IPS-NIHi7 (cell line): ENCODE measurements around the gene LYL1.

Experiments
- DNase-seq: peaks from one replicate; pipeline ENCODE4 v3.0.0; 2012; ENCODE audit warnings: mixed read lengths; ENCODE audit errors: extremely low spot score

Gene LYL1

DNA sequence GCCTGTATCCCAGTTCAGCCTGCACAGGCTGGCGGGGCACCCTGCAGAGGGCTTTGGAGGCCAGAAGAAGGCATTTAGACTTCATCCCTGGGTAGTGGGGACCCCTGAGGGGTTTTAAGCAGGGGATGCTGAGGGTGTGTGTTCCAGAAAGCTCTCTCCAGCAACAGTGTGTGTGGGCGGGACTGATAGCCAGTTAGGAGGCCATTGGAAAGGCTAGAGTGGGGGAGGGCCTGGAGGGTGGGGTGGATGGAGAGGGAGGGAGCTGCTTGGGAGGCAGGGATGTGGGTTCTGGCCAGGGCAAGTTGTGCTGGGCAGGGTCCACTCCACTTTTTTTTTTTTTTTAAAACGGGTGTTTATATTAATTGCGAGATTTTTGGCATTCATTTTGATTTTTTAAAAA, 28.3 kb downstream of the LYL1 start:
- DNase-seq: no peak

DNA sequence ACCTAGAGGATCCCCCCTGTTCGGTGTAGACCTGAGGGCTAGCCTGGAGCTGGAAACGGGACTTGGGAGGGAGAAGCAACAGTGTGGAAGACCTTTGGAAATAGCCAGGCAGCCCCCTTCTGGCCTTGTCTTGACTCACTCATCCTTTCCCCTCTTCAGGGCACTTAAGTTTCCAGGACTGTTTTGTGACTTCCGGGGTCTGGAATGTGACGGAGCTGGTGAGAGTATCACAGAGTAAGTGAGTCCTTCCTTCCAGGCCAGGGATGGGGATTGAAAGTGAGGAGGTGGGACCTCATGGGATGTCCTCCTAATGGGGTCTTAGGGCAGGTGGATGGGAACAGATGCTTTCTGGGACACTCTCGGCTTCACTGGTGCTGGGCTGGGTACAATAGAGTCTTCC, 29.4 kb downstream of the LYL1 start:
- no peak for DNase-seq

DNA sequence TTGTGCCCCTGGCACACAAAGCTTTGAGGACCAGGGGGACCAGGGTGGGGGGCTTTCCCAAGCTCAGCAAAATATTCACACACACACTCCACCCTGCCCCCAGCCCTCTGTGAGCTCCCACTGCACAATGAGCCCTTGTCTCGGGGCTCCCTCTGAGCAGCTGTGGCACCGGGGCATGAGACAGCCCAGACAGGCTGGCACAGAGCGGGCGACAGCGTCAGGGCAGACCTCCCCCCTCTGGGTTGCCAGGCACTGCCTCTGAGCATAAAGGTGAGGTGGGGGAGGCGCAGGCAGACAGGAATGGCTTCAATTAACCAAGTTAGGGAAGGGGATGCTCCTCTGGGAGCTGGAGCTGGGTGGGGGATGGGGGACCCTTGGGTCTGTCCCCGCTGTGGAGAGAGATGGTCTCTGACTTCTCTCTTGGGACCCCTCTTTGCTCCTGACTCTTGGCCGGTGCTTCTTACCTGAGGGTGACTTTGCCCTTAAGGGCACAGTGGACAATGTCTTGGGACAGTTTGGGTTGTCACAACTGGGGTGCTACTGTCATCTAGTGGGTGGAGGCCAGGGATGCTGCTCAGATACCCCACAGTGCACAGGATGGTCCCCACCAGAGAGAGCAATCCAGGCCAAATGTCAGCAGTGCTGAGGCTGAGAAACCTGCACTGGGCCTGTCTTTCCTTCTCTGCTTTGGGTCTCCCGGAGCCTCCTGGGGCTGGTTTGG, 30.3 kb downstream of the LYL1 start:
- DNase-seq: no peak

DNA sequence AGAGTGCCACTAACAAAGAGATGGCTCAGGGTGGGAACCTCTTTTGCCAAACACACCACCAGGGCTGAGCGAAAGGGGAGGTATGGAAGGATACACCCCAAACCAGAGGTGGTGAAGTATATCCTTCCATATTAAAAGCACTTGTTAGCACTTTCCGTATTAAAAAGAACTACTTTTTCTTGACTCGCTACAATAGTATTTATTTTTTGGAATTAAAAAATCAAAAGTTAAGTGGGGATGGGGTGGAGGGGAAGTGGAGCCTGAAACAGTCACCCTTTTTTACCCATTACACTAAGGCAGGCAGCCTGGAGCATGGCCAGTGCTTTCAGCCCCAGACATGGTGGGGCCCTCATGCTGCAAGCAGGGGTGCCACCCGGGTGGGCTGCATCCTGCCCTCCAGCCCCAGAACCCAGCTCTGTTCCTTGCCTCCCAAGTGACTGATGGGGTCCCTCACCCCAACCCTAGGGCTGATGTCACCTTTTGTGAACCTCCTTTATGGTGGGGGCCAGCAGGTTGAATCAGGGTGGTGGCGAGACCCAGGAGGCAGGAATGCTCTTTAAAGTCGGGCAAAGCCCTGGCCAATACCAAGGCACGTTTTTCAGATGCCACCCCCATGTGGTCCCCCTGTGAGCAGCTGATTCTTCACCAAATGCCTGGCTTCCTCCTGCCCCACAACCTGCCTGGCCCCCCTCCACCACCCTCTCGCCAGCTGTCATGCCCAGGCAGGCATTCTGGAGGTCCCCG, 31.0 kb downstream of the LYL1 start:
- no peak for DNase-seq

DNA sequence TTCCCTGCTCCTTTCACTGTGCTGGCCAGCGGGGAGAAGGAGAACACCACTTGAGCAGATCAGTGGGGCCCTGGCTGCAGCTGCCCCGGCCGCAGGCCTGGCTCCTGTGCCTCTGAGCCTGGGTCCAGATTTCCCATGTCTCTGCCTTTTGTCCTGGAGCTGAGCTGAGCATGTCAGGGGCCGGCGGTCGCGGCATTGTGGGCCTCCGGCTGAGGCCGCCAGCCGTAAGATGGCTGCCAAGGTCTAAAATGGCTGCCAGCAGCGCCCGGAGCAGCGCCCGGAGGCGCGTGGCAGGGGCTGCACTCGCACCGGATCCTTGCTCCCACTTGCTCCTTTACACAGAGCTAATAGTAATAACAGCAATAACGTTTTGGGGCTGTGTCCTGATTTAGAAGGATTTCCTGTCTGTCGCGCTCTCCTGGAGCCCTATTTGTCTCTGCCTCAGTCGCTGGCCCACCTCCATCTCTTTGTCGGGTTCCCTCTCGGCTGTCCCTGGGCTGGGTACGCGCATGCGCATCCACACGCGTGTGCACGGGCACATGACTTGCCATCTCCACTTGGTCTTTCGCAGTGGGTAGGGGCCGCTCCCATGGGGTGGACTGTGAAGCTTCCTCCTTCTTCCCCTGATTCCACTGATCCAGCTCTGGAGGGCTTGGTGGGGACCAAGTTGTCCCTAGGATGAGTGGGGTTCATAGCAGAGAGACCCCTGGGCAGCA, 32.1 kb downstream of the LYL1 start:
- no peak for DNase-seq

DNA sequence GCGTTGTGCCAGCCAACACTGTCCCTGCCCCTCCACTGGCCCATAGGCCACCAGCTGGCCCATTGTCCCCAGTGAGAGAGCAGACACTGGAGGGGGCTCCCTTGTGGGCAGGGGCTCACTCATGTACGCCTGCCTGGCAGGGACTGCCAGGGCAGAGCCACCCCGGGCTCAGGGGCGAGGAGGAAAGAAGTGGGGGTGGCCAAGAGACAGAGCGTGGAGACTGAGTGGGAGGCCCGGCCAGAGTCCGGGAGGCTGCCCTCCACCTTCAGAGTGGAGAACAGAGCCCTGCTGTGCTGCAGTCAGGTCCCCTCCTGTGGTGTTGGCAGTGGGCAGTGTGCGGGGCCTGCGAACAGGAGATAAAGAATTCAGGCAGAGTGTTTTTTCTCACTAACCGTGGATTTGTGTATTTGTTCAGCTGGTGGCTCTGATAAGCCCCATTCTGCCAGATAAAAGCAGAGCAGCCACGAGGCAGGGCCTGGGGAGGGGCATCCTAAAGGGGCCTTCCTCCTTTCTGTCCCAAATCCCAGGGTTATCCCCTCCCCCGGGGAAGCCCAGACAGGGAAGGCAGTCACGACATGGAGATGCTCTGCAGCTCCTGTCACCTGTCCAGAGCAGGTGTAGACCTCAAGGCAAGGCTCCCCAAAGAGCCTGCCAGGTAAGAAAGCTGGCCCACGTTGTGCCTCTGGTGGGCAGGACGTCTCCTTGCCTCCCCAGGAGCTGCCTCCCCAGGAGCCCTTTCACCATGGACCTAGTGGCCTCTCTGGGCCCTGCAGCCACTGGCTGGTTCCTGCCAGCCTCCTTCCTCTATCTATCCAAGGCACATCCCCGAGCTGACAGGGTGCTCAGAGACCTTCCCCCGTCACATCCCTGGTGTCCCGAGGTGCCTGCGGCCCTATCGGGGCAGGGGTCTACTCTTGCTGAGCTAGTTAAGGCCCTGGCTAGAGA, 33.0 kb downstream of the LYL1 start:
- DNase-seq: no peak

DNA sequence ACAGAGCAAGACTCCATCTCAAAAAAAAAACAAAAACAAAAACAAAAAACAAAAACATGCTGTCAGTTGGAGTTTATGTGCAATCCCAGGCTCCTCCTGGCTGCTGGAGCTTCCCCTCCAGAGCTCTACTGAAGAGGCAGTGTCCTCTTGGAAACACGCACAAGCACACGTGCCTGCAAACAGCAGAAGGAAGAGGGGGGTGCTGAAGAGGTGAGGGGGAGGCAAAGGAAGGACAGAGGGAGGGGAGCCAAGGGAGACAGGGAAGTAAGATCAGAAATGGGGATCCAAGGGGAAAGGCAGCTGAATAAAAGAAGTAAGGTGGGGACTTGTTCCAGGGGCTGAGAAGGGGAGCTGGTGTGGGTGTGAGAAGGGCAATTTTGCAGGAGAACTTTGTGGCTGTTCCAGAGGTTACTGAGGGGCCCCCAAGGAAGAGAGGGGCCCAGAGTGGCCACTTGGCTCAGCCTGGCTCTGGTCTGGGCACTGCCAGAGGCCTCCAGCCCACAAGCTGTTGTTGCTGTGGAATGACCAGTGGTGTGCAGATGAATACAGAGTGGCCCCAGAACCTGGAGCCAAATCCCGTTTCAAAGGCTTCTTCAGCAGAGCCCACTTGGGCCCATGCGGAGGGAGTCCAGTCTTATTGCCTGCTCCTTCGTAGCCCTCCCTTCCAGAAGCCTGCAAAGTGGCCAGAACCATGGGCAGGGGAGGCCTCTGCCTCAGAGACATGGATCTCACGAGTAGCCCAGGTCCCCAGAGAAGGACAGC, 34.4 kb downstream of the LYL1 start:
- DNase-seq: no peak

DNA sequence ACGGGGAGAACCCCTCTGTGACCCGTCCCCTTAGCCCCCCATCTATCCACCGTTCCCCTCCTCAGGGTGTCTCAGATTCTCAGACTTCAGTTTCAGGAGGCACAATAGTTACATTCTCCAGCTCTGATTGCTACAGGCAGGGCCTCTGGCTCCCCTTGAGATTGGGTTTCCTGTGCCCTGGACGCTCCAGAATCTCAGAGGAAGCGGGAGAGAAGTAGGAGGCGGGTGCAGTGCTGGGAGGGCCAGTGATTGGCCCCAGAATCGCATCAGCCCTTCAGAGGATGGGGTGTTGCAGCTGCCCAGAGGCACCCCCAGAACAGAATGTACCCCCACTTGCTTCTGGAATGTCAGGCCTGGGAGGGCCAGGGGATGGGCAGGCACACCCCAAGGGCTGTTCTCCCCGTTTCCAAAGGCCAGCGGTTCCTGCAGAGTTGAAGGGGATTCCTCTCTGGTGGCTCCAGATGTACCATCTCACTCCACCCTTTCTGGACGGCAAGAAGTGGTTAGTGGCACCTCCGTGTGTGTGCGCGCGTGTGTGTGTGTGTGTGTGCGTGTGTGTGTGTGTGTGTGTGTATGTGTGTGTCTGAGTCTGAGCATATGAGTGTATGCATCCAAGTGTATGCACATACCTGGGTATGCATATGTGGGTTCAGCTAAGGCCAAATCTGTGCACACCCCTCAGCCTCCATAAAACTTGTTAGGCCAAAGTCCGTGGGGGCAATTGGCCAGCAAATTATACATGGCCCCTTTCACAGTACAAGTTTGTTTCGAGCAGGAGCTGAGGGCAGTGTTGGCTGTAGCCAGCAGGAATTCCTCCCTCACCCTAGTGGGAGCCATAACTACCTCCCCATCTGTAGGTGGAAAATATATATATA, 35.5 kb downstream of the LYL1 start:
- DNase-seq: no peak

DNA sequence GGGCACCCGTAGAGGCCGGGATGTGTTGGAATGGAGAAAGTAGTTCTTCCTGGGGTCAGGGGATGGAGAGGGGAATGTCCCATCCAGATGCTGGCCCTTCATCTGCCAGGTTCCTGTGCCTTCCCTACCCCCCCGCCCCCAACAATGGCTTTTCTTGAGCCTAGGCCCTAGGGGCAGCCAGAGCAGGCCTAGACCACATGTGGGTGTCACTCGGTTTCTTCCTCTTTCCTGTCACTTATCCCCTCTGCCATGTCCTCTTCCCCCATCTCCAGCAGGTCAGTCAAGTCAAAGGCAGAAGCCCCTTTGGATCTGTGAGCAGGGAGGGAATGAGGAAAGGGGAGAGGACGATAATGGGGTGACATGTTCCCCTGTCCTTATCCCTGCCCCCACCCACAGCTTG, 36.4 kb downstream of the LYL1 start:
- DNase-seq: no peak

DNA sequence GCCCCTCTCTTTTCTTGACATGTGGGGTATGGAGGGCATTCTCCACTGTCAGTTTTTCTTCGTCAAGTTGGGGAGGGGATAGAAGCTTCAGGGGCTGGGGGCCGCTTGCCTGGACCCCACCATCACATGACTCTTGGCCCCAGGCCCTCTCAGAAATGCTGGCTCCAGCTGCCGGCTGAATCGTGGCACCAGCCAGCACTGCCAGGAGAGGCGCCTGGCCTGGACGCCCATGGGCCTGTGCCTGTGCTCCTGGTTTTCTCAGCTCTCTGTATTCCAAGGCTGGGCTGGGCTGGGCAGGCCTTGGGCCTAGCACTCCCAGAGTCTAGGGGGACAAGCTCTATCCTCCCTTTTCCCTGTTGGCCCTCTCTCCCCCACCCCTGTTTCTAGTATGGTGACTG, 38.6 kb downstream of the LYL1 start:
- DNase-seq: no peak

DNA sequence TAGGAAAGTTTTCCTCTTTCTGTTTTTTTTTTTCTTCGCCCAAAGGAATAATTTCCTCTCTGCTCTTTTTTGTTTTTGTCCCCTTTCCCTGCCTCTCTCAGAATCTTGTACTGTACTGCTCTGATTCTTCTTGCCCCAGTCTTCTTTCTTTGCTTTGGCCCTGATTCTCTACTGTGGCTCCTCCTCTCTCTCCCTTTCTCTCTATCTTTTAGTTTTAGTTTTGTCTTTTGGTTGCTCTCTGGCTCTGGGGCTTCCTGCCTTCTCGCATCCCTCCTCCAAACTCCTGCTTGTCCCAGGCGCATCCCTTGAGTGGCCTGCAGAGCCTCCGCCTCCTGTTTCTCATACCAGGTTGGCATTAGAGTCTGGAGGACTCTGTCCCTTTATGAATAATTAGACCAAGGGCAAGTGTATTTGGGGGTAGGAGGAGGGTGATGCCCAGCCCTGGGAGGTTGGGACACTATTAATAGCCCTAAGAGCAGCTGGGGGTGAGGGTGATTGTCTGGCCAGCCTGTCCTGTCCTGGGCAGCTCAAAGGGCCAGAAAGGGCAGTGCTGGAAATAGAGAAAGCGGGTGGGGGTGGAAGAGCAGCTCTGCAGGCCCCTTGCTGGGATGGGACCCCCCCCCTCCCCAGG, 39.1 kb downstream of the LYL1 start:
- no peak for DNase-seq

DNA sequence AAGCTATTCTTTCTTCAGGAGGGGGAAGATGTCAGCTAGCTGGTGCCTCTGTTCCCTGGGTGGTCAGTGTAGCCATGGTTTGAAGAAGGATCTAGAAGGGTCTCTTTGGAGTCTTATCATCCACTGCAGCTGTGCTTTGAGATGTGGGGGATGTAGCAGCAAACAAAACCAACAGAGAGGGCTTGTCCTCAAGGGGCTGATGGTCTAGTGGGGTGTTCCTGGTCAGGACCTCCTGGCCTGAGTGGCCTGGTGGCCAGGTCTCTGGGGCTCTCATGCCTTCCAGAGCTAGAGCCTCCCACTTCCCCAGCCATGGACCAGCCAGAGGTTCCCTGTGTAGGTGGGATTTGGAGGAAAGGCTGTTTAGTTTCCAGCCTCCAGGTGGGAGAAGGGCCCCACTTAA, 40.3 kb downstream of the LYL1 start:
- DNase-seq: no peak

DNA sequence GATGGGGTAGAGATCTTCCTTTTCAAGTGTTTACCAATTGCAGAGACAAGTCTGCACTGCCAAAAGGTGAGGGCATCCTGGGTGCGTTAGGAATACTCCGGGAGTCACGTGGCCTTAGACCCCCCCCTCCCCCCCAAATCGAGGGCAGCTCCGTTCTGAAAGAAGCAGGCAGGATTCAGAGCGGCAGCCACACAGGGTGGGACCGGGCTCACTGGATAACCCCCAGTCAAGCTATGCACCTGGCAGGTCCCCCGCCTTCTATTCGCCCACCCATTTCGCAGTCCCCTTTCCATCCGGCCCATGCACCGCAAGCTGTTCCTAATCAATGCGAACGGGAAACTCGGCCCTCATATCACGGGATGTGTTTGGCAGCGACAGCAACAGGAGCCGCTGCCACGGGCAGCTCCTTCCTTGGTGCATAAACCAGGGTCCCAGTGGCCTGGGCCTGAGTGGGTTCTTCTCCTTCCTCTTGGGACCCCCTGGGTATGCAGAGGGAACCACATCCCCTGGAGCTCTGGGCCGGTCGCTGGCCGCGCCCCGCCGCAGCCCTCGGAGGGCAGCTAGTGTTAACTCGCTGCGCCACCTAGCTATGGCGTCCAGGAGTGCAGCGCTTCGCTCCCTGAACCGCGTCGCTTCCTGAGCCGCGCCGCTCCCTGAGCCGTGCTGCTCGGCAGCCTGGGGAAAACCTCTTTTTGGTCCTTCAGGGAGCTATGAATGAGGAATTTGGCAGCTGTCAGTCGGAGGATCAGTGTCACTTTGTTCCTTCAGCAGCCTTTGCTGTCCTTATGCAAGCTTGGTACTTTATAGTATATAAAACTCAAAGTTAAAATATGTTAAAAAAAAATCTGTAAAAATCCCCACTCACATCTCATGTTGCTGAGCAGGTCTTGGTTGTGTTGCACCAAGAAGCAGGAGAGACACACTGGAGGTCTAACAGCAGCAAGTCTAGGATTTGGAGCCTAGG, 41.4 kb downstream of the LYL1 start:
- DNase-seq: peak; percentile 93

DNA sequence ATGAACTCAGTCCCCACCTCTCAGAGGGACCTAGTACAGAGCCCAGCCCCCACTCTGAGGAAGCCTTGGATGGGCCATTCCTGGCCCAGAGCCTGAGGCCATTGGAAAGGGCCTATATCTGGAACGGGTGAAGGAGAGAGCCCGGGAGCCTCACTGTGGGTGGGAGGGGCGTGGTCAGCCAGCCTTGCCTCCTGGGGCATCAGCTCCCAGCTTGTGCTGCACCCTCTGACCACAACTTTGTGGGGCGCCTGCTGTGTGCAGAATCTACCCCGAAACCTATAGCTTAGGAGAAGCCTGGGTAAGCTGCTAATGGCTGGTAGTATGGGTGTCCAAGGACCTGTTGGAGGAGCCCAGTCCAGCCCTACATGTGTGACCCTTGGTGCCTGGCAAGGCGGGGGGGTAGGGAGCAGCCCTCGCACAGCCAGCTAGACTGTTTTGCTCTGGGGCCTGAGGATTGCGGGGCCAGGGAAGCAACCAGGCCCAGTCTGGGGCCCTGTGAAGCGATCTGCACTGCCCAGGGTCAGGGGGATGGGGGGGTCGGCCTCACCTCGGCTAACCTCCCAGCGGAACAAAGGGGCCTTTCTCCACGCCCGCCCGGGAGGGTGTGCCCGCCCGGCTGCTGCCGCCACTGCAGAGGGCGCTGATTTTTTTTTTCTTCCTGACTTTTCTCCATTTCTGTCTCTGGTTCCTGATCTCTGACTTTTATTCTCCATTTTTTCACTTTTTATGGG, 42.3 kb downstream of the LYL1 start:
- DNase-seq: no peak

DNA sequence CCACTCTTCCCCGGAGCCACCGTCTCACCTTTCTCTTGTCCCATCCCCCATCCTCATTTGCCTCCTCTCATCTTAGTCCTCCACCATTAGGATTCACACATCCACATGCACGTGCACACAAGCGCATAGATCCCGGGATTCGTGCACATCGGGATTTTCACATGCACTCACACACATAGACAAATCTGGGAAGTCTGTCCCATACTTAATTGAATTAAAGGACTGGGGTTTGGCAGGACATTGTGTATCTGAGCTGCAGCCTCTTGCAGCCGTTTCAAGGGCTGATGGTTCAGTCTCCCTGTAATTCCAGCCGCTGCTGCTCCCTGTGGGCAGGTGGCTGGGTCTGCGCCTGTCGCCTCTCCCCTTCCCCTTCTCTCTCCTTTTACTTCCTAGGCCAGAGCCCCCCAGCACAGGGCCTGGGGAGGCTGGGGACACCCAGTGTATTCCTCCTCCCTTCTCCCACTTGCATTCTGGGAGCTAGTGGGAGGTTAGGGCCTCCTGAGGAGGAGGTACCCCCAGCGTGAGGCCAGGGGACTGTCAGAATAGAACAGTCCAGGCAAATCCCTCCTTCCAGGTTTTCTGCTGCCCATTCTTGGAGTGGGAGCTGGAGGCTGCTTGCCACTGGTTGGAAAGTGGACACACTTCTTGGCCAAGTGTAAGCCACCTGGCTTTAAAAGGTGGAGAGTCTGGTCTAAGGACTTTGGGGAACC, 43.6 kb downstream of the LYL1 start:
- no peak for DNase-seq

DNA sequence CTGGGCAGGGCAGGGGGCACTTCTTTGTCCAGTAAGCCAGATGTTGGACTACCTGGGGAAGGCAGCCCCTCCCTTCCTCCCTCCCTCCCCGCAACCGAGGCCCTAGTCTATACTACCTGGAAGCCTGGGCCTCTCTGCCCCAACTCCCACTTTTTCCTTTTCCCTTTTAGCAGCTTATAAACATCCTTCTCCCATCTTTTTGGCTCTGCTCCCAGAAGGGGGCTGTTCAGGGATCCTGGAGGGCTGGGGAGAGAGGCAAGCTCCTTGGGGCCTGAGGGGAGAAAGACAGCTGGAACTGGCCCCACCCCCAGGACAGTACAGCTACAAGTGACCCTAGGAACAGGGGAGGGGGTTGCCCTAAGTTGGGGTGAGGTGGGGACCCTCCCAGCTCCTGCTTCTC, 44.9 kb downstream of the LYL1 start:
- DNase-seq: no peak

DNA sequence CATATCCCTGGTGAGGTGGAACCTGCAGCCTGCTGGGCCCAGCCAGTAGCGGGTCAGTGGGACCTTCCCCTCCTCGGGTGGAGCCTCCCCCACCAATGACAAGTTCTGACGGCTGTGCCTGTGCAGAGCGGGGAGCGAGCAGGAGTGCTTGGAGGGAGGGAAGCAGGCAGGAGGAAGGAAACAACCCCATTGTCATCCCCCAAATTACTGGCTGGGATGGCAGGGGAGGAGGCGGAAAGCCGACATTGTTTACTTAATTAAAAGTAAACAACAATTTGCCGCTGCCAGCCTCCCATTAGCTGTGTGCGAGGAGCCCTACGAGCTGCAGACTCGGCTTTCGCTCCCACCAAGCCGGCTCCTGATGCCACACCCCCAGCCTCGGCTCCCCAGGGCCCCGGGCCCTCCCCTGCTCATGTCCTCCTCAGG, 45.5 kb downstream of the LYL1 start:
- DNase-seq: no peak
